ENCODE data around the gene SP1.

GRCh38 chr12:53418221-53418620 is 38.2 kb downstream of the SP1 start:
- TF ChIP-seq, protein P1, sequence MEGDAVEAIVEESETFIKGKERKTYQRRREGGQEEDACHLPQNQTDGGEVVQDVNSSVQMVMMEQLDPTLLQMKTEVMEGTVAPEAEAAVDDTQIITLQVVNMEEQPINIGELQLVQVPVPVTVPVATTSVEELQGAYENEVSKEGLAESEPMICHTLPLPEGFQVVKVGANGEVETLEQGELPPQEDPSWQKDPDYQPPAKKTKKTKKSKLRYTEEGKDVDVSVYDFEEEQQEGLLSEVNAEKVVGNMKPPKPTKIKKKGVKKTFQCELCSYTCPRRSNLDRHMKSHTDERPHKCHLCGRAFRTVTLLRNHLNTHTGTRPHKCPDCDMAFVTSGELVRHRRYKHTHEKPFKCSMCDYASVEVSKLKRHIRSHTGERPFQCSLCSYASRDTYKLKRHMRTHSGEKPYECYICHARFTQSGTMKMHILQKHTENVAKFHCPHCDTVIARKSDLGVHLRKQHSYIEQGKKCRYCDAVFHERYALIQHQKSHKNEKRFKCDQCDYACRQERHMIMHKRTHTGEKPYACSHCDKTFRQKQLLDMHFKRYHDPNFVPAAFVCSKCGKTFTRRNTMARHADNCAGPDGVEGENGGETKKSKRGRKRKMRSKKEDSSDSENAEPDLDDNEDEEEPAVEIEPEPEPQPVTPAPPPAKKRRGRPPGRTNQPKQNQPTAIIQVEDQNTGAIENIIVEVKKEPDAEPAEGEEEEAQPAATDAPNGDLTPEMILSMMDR (IDR thresholded peaks at IDR 0.05), result no peak
- no peak for TF ChIP-seq EZH2 (IDR thresholded peaks at IDR 0.05; ENCODE audit: borderline replicate concordance, insufficient read depth, low read depth, low read length, poor library complexity, severe bottlenecking)
